Uterus (tissue), 2 donors: ENCODE measurements around the gene DDX41.

Experiments used
- CTCF ChIP-seq, 4 experiments: fragments of 200-600 bp in 2 of 4; fragments of 450-650 bp in 2 of 4; sonication (generic) in 2 of 4; IDR thresholded peaks; one replicate each; pipeline ENCODE4 v1.5.1; 2016 to 2019; ENCODE audit warnings: antibody characterized with exemption in 4 of 4, mild to moderate bottlenecking in 2 of 4, moderate library complexity in 1 of 4
- POLR2A ChIP-seq, 2 donors: fragments of 450-650 bp; IDR thresholded peaks; one replicate each; pipeline ENCODE4 v1.6.1; 2016; ENCODE audit warnings: antibody characterized with exemption in 2 of 2, mild to moderate bottlenecking in 1 of 2, moderate library complexity in 1 of 2

- no peak for TF ChIP-seq CTCF (IDR thresholded peaks at IDR 0.05)
- TF ChIP-seq POLR2A (IDR thresholded peaks at IDR 0.05): no peak
These were observed 45.8 kb downstream of the DDX41 start for GRCh38 chr5:177470759-177471536.
